ENCODE results near the gene CPT1B.

The CPT1B gene

DNA sequence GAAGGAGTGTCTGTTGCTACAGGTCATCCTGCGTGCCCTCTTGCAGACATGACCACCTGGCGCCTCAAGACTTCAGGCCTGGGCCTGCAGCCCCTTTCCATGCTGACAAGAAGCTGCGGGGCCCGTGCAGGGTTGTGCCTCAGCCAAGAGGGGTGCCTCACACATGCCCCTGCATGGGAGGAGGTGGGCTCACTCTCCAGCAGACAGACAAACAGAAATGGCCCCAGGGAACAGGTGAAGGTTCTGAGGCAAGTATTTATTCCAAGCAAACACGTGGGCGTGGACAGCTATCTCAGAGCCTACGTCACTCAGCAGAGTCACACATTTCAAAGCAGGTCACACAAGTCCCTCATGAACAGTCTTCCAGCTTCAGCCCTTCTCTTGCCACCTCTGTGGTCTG is 9.6 kb downstream of the CPT1B start:
- no peak for DNase-seq

DNA sequence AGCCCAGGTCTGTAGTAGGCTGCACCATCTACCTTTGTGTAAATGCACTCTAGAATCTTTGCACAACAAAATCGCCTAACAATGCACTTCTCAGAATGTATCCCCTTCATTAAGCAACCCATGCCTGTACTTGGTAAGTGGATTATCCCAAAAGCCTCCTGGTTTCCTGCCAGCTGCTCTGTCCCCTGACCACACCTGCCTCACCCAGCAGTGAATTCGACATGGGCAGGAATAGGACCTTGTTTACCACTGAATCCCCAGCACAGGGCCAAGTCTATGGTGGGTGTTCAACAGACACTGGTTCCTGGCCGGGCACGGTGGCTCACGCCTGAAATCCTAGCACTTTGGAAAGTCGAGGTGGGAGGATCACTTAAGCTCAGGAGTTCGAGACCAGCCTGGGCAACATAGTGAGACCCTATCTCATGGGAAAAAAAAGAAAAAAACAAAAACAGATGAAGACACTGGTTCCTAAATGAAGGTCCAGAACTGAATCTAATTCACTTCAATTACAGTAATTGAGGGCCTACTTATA is 10.4 kb downstream of the CPT1B start:
- no peak for DNase-seq

DNA sequence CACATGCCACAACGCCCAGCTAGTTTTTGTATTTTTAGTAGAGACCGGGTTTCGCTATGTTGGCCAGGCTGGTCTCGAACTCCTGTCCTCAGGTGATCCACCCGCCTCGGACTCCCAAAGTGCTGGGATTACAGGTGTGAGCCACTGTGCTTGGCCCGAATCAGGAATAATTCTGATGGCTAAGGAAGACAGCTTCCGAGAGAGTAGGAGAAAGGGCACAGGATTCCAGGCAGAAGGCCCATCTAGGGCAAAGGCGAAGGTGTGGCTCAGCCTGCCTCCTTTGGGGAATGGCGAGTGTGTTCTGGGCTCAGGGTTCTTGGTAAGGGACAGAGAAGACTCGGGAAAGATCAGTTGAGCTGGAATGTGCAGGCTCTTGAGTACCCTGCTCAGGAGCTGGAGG is 13.9 kb downstream of the CPT1B start:
- no peak for DNase-seq

DNA sequence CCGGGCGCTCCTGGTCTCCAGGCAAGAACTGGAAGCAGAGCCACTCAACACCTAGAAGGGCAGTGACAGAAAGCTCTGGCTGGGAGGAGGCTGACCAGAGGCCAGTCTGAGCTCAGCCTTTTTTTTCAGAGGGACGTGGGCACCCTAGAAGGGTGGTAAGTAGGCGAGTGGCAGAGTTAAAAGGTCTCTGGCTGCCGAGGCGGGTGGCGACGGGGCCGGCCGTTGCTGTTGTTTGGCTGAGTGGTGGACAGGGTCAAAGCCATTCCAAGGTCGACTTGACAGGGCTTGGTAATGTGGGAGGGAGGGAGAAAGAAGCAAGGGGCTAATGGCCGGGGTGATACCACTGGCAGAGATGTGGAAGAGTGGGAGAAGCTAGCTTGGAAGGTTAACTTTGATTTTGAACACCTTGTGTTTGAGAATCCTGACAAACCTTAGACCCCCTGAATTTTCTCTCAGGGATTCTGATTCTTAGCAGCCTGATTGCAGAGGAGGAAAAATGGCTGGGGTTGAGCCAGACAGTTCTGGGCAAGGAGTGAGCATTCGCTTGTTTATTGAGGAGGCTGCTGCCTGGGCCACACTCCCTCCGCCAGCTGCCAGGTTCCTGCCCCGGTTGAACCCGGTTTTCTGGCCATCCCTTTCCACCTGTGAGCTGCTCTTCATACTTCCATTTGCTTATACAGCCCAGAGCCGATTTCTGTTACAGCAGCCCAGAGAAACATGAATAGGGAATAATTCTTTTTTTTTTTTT is 14.6 kb downstream of the CPT1B start:
- no peak for DNase-seq

DNA sequence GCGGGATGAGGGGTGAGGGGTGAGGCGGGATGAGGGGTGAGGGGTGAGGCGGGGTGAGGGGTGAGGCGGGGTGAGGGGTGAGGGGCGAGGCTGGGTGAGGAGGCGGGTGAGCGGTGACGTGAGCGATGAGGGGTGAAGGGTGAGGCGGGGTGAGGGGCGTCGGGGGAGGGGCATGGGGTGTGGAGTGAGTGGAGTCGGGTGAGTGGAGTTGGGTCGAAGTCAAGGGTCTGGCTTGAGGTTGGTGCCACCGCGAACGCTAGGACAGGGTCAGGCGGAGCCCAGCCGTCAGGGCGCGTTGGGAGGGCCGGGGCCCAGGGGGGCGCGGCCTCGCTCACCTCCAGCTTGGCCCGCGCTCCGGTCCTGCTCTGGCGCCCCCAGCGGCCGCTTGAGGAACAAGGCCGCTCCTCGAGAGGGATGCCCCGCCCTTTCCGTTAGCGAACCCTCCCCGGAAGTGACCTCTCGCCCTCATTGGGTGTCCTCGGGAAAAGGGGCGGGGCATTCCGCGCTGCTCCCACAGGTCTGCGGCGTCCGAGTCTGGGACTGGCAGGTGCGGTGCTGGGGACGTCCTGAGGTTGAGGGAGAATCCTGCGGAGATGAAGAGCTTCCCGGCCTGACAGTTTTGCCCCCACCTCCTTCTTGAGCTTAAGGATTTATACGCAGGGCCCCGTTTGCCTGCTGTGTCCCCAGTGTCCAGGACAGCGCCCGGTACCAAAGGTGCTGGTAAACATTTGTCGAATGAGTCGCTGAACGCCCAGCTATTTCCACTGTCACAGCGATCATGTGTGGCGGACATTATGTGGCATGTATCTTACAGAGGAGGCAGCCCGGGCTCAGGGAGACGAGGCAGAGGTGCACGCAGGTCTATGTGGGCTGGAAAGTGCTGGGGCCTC is 15.5 kb downstream of the CPT1B start, which contains the start of gene SYCE3:
Gene SYCE3, minus strand, starts transcription at position 397 of the 890 bp plus-strand sequence. CDS start 6,514 bp downstream, outside the sequence.
- peak; percentile 63 for DNase-seq

DNA sequence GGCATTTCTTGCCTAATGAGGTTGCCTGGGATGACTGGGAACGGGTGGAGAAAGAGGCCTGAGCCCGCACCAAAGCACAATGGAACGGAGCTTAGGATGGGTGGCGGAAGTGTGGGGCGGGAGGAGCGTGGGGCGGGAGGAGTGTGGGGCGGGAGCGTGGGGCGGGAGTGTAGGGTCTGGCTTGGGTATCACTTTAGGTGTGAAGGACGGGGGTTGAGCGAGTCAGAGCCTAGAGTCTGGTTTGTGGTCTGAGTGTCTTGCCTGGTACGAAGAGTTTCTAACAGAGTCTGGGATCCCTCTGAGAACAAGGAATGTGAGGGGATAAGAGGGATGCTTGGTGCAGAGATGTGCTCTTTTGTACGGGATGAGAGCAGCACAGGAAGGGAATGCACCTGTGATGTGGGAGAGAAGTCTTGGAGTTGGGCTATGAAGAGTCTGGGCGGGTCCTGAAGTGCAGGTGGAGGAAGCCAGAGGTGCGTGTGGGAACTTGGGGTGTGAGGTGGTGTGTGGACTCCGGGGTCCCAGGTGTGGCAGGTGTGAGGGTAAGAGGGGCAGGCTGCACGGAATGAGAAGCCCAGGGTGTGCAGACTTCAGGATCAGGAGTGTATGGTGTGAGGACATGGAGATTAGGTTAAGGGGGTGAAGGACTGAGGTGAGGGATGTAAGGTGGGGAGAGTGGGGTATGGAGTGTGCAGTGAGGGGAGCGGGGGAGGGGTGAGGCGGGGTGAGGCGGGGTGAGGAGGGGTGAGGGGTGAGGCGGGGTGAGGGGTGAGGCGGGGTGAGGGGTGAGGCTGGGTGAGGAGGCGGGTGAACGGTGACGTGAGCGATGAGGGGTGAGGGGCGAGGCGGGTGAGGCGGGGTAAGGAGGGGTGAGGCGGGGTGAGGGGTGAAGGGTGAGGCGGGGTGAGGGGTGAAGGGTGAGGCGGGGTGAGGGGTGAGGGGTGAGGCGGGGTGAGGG is 16.5 kb downstream of the CPT1B start:
- no peak for DNase-seq

DNA sequence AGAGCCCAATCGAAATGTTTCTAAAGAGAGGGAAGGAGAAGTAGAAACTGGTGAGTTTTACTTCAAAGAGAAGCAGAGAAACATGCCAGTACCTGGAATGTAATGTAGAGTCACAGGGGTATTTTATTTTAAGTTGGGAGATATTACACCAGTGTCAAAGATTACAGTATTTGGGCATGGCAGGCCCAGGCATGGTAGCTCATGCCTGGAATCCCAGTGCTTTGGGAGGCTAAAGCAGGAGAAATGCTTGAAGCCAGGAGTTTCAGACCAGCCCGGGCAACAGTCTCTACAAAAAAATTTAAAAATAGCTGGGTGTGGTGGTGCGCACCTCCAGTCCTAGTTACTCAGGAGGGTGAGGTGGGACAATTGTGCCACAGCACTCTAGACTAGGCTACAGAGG is 18.2 kb downstream of the CPT1B start:
- no peak for DNase-seq

DNA sequence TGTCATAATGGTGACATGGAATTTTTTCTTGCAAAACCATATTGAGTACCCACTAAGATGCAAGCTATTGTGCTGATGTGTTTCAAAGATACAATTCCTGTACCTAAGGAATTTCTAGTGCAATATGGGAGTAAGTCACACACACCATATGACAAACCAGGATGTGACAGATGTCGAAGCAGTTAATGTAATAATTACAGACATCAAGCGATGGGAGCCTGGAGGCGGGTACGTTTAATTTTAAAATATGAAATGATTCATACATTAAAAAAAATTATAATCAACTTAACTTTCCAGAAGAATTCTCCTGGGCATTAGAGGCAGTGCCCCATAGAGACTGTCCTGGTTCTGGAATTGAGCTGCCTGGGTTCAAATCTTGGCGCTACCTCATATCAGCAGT is 21.5 kb downstream of the CPT1B start:
- no peak for DNase-seq

DNA sequence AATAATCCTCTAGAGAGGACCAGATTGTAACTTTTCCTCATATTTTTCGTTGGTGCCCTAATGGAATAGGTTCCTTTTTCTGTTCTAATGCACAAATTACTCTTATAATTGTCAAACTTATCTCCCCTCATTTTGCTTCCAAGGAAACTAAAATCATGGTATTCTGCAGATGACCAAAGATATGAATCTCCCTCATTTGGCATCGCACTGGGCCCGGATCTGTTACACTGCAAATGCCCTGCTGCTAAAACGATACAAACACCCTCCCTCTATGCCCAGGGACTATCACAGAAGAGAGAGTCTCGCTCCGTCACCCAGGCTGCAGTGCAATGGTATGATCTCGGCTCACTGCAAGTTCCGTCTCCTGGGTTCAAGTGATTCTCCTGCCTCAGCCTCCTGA is 24.9 kb downstream of the CPT1B start:
- DNase-seq = no peak

DNA sequence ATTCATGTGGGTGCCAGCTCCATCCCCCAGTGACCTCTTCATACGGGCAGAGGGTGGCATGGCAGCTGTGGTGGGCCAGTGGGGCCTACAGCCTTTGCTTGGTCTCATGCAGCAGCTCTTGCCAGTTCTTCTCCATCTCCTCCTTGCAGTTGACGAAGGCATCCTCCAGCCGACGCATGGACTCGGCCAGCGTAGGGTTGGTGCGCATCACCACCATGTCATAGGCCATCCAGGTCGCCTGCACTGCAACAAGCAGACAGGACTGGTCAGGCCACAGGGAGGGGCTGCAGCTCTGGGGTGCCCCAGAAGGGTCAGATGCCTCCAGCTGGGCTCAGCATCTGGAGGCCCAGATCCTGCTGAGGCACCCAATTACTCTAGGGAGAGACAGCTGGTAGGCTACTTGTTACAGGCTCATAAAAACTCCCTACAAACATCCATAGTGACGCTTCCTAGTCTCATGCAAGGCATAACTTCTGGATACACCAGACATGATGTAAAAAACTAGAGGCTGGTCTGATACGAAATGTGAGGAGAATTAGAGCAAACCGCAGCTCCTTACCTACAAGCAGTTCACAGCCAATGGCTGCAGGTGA is 27.0 kb downstream of the CPT1B start:
- DNase-seq = no peak

DNA sequence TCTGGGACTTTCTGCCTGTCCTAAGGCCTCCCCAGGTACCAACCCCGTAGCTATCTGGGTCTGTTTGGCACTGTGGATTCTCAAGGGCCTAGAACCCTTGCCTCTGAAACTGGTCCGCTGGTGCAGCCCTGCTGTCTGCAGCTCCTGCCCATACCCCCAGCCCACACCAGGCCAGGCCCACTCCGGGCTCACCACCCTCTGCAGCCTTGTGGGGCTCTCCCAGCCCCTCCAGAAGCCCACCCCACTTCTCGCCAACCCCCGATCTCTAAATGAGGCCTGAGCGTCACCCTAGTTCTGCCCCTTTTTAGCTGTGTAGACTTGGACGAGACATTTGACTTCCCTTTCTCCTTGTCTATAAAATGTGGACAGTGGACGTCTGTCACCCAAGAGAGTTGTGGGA is 27.8 kb downstream of the CPT1B start:
- no peak for DNase-seq

DNA sequence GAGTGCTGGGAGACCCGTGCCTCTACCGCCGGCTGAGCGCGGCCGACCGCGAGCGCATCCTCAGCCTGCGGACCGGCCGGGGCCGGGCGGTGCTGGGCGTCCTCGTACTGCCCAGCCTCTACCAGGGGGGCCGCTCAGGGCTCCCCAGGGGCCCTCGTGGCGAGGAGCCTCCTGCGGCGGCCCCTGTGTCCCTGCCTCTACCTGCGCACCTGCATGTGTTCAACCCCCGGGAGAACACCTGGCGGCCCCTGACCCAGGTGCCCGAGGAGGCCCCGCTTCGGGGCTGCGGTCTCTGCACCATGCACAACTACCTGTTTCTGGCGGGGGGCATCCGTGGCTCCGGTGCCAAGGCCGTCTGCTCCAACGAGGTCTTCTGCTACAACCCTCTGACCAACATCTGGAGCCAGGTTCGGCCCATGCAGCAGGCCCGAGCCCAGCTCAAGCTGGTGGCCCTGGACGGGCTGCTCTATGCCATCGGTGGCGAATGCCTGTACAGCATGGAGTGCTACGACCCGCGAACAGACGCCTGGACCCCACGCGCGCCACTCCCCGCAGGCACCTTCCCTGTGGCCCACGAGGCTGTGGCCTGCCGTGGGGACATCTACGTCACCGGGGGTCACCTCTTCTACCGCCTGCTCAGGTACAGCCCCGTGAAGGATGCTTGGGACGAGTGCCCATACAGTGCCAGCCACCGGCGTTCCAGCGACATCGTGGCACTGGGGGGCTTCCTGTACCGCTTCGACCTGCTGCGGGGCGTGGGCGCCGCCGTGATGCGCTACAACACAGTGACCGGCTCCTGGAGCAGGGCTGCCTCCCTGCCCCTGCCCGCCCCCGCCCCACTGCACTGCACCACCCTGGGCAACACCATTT is 29.1 kb downstream of the CPT1B start:
- no peak for DNase-seq

DNA sequence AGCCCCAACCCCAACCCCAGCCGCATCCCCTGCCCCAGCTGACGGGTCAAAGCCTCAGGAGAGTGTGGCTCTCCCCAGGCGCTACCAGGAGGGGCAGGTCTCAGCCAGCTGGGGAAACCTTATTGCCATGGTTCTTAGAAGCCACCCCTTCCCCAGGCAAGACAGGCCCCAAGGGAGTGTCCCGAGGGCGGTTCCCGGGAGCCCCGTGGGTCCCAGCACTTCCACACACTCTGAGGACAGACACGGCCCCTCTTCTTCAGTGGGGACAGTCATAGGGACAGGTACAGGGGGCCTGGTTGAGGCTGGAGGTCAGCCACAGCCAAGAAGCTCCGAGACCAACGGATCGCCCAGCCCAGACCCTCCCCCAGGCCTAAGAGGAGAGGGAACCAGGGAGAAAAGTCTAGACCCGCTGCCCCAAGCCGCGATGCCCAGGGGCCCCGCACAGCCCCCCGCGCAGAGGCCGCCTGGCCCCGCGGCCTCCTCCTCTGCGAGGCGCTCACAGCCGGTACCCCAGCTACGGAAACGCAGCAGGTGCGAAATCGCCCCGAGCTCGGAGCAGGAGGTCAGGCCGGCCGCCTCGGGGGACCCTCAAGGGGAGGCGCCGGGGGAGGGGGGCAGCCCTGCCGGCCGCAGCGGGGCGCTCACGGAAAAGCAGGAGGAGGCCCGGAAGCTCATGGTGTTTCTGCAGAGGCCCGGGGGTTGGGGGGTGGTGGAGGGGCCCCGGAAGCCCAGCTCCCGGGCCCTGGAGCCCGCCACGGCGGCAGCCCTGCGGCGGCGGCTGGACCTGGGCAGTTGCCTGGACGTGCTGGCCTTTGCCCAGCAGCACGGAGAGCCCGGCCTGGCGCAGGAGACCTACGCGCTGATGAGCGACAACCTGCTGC is 29.9 kb downstream of the CPT1B start:
- no peak for DNase-seq

DNA sequence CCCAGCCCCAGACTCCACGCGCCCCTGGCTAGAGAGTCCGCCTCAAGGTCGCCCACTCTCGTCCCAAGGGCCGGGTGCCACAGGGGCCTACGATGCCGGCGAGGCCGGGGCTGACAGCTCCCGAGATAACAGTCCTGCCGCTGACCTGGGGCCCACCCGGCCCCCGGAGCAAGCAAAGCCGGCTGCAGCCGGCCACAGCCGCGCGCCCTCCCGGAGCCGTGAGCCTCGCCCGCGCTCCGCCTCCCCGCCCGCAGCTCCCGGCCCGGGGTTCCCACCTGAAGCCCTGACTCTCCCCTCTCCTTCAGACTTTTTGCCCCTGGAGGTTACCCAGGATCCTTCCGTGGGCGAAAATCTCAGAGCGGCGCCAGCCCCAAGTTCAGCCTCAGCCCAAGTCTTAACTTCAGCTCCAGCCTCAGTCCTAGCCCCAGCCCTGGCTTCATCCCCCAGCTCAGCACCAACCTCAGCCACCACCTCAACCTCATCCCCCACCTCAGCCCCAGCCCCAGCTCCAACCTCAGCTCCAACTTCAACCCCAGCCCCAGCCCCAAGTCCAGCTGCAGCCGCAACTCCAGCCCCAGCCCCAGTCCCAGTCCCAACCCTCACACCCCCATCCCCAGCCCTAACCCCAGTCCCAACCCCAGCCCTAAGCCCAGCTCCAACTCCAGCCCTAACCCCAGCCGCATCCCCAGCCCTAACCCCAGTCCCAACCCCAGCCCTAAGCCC is 30.8 kb downstream of the CPT1B start:
- DNase-seq = no peak

DNA sequence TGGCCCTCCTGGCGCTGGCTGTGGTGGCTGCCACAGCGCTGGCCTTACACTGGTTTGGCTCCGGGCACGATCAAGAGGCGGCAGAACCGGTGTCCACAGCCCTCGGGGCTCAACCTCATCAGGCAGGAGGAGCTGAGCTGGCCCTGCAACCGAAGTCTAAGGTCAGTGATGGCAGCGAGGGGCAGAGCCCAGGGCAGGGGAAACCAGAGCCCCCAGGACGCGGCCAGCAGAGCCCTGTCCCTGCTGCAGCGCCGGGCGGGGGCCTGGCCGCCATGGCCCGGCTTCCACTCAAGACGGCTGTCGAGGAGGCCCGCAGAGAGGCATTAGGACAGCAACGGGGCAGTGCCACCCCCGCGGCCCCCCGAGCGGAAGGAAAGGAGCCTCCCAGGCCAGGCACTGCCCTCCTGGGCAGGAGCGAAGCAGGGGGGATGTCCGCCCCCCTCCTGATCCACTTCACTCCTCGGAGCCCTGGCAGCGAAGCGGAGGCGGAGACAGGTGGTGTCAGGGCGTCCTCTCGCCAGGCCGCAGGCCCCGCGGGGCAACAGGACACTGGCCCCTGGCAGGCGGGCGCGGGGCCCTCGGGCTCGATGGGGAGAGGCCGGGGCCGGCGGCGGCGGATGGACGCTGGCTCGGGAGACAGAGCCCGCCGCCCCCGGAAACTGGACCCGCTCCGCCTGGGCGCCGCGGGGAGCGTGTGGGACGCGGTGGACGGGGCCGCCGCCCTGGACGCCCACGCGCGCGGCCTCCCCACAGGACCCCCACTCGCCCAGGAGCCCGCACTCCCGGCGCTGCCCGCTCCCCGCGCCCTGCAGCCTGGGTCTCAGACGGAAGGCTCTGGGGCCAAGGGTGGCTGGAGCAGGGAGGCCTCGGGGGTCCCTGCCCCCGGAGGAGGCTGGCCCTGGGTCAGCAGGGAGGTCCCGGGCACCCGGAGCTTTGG is 31.6 kb downstream of the CPT1B start:
- DNase-seq = no peak

DNA sequence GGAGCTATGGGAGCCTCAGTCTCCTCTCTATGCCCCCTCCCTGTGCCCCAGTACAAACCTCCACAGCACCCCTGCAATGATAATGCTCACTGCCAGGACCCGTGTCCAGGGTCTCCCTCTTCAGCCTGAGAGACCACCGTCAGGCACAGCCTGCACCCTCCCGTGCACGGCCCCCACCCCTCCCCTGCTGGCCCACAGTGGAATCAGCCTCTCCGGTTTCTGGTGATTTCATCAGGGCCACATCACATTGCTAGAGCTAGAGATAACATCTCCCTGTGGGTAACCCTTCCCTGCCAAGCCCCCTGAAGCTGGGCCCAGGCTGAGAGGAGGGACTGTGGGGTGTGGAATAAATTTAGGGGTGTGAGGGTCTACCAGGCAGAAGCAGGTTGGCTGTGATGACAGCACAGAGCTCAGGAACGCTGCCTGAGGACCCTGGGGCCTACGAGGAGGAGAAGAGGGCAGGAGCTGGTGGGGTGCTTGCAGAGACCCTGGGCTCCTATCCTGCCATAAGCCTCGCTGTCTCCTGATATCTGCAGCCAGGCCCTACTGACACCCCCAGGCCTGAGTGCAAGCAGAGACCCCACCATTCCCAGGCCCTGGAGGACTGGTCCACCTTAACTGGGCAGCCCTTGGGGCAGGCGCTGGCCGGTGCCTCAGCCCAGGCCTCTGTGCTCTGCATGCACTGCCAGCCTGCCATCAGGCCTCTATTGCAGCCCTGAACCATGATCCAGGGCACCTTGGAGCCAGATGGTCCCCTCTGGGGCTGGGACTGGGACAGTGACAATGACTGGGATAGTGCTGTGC is 32.5 kb downstream of the CPT1B start, which contains the start of gene KLHDC7B:
Gene KLHDC7B, plus strand, starts transcription at position 378 of the 804 bp plus-strand sequence. Its CDS starts 345 bp downstream, at position 723.
- no peak for DNase-seq

DNA sequence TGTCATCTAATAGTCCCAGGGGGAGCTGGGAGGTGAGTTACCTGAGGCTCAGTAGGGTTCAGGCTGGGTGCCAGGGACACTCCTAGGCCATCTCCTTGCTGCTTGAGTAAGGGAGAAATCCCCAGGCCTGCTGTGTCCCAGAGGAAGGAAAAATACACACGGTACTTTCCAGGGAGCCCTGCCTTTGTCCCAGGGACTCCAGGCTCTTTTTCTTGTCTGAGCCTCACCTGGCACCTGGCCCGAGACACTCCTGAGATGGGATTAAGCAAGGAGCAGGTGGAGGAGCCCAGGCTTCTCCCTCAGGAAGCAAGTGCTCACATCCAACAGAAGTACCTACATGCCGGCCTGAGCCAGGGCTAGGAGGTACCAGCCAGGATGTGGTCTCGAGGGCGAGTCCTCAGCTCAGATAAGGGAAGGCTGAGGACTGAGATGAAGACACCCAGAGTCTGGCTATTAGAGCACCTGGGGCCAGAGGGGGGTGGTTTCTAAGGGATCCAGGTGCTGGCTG is 33.4 kb downstream of the CPT1B start:
- no peak for DNase-seq

Measured in NCI-H1417 treated with DMSO at 0.1 percent for 48 hours (cell line).